Kidney glomerular epithelial cell (primary cell): Measurements from ENCODE around the gene ENO3.
A peak's percentile ranks its signal among the peaks of the same experiment; 100 is the strongest.

ENCODE experiments used
- DNase-seq: peaks from one replicate; lab custom pipeline; 2025; lab: John Stamatoyannopoulos, UW

ENO3 gene

DNA sequence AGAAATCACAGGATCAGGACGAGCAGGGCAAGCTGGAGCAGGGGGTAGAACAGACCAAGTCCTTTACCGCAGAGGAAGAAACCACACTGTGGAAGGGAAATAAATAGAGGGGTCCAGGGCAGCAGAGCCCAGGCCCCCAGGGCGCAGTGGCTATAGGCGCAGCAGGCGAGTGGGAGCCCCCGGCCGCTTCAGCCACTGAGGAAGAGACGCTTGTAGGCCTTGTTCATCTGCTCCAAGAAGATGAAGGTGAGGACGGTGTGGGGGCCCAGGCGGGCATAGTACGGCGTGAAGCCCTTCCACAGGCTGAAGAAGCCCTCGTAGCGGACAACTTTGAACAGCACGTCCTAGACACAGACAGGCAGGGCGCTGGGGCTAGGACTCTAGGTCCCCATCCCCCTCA, 13.4 kb upstream of the ENO3 start:
- DNase-seq, result no peak

DNA sequence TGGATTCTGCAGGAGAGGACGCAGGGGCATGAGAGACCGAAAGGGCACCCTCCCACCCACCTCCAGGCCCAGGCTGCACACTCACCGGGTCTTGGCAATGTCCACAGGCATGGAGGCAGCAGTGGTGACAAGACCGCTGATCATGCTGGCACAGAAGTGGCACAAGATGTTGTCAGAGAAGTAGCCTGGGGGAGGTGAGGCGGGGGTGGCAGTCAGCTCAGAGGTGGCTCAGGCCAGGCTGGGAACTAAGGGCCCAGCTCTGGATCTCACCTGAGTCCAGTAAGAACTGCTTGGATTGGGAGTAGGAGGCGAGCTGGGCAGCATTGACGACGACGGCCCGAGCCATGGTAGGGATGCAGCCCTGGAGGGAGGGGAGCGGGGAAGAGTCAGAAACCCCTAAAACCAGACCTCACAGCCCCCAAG, 12.8 kb upstream of the ENO3 start:
- DNase-seq, result no peak

DNA sequence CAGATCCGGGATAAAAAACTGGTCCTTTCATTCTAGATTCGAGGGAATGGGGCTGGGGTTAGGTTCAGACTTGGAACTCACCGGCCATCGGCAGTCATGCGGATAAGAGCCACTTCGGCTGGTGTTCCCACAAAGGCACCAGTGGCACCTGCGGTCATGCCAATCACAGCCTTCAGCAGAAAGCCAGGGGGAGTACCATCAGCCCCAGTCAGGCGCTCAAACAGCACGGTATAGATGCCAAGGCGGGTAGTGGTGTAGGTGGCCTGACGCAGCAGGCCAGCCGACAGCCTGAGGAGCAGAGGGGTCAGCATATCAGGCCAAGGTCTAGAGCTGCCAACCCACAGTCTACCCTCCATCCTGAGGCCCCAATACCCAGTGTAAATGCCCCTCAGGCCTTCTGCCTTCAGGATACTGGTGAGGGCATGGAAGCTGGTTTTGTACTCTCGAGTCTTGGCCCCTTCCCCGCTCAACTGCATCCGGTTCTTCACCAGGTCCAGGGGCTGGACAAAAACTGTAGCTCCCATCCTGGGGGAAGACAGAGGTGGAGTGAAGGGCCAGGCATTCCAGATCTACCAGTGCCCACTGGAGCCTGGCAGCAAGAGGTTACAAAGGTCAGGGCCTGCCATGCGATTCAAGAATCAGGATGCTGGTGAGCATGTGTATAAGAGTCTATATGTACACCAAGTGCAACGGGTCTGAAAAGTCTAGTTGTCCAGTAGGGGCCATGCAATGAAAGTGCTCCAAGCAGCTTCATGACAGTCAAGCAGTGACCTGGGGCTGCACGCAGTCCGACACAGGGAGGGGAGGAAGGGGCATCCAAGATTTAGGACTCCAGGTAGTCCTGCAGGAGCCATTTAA, 12.0 kb upstream of the ENO3 start:
- DNase-seq, result no peak

DNA sequence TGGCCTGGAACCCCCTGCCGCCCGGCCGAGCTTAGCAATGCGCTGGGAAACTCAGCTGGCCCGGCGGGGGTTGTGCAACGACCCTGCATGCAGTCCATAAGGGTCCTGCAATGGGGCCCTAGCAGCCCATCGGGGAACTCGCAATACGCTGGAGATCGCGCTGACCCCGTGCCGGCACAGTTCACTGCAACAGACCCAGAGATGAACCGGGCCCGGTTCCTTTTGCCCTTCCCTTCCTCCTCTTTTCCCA, 11.4 kb upstream of the ENO3 start:
- no peak for DNase-seq

DNA sequence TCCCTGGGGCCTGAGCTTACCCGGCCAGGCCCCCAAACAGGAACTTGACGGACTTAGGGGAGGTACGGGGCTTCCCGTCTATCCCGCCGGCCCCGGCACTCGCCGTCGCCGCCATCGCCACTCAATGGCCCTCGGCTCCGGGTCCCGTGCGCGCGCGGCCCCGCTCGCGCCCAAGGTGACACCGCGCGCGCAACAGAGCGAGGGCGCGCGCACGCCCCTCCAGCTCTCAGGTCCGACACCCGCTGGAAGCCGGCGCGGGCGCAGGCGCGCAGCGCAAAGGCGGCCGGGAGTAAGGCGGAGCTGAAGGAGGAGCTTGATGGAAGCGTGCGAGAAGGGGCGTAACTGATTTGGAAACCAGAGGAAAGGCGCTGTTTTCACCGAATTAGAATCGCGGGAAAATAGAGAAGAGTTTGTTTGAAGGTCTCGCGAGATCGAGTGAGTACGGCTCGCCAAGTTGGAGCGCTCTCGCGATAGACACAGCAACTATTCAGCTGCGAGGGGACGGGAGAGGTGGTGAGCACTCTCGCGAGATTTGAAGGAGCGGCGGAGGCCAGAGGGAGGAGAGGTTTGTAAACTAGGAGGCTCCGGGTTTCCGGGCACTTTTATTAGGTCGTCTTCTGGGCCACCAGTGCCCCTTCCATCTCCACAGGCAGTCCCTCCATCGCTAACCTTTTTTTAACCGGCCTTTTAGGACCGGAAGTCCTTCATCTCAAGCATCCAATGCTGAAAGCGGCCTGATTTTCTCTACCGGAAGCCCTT, 10.9 kb upstream of the ENO3 start, which contains the start of the genes RNF167 and SLC25A11:
Gene RNF167 (plus strand): TSS at position 473 of the 759 bp plus-strand sequence. CDS start 642 bp downstream, outside the sequence.
Gene SLC25A11 (minus strand): TSS at position 251 of the 759 bp plus-strand sequence. CDS start 136 bp downstream, at position 115.
- DNase-seq, result peak; percentile 98

DNA sequence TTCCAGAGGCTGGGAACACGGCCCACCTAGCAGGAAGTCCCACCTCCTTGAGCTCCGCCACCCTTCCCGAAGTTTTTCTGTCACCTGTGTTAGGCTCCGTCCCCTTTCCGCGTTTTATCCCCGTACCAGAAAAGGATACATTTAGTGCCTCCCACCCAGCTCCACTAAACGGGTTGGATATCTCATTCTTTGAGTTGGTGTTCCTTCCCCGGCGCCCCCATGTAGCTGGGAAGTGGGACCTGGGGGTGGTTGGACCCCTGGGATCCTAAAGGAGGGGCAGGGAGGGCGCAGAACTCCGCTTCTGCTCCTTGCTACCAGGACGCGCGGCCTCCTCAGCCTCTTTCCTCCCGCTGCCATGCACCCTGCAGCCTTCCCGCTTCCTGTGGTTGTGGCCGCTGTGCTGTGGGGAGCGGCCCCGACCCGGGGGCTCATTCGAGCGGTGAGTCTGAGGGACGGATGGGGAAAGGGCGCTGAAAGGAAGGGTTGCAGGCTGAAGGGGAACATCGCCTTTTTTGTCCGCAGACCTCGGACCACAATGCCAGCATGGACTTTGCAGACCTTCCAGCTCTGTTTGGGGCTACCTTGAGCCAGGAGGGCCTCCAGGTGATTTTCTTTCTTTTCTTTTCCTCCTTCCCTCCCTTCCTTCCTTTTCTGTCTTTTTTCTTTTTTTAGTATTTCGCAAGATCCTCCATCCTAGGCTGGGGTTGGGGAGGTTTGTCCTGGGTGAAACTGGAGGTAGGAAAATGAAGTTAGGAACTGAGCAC, 10.2 kb upstream of the ENO3 start:
- no peak for DNase-seq

DNA sequence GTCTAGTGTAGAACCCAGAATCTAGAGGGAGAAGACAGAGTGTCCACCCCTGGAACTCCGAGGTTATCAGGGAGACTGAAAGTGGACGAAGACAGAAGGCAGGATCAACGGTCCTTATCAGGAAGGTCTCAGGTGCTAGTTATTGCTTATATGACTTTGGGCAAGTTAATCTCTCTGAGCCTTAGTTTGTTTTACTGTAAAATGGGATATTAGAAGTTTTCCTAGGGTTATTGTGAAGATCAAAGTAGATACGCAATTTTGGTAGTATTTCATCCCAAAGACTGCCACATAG, 9.7 kb upstream of the ENO3 start:
- no peak for DNase-seq

DNA sequence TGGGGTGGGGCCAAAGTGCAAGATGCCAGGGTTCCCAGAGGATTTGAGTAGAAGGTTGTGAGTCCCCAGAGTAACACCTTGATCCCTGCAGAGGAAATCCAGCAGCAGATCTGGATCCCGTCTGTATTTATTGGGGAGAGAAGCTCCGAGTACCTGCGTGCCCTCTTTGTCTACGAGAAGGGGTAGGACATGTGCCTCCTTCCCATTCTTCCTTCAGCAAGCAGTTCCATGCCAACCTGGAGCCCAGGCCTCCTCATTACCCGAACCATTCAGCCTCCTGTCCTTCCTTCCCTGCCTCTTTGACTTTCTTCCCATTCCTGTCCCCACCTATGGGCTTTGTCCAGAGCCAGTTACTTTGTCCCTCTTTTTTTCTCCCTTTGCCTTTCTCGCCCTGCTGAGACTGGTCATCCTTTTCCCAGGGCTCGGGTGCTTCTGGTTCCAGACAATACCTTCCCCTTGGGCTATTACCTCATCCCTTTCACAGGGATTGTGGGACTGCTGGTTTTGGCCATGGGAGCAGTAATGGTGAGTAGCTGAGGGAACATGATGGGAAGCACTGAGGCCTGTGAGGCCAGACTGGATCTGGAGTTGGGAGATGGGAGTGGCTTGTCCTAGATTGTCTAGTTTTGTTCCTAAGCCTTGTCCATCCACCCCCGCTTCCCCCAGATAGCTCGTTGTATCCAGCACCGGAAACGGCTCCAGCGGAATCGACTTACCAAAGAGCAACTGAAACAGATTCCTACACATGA, 8.0 kb upstream of the ENO3 start:
- DNase-seq, result no peak

DNA sequence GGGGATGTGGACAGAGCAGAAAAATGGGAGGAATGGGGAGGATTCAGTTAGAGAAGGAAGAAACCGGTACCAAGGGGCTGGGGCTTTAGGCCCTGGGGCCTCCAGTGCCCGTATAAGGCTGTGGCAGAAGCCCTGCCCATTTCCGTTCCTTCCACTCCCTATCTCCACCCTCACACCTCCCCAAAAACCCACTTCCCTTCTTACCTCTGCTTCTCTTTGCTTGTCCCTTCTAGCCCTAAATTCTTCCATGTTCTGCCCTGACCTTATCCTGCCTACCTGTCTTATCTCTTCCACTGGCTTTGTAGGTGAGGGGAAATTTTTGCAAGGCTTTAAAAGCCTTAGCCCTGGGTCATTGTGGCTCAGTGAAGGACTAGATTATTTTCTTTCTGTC, 6.8 kb upstream of the ENO3 start:
- DNase-seq, result no peak

DNA sequence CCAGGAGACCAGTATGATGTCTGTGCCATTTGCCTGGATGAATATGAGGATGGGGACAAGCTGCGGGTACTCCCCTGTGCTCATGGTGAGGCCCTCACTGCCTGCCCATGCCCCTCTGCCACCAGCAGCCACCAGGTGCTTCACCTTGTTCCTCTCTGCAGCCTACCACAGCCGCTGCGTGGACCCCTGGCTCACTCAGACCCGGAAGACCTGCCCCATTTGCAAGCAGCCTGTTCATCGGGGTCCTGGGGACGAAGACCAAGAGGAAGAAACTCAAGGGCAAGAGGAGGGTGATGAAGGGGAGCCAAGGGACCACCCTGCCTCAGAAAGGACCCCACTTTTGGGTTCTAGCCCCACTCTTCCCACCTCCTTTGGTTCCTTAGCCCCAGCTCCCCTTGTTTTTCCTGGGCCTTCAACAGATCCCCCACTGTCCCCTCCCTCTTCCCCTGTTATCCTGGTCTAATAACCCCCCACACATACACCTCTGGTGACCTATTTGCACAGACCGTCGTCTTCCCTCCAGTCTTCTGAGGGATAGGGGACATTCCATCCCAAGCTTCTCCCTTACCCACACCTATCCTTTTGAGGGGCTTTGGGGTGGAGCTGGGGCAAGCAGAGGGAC, 6.3 kb upstream of the ENO3 start:
- DNase-seq, result no peak

DNA sequence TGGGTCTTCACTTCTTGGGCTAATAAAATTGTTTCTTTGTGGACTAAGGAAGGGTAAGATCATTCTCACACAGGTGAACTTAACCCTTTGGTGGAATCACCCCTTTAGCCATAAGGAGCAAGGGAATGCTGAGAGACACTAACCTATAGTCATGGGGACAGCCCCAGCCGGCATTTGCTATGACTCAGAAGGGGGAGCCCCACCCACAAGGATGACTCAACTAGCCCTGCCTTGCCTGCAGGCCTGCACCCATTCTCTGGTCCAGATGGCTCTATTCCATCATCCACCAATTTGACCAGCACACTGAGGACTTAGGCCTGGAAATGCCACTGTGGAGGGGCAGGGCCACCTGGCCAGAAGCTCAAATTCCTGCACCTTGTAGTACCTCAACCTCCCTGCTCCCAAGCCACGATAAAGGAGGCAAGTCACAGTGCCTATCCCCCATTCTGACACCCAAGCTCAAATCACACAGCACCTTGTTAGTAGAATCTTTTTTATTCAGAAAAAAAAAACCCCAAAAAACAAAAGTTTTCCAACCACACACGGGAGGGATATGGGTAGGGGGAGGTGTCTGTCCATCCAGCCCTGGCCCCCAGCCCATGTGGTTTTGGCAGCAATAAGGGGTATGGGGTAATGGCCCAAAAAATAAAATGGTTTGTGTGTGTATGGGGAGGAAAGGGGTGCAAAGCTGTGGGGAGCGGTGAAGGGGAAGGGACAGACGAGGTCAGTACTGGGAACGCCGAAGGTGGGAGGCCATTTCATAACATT, 5.6 kb upstream of the ENO3 start:
- DNase-seq, result peak; percentile 88

DNA sequence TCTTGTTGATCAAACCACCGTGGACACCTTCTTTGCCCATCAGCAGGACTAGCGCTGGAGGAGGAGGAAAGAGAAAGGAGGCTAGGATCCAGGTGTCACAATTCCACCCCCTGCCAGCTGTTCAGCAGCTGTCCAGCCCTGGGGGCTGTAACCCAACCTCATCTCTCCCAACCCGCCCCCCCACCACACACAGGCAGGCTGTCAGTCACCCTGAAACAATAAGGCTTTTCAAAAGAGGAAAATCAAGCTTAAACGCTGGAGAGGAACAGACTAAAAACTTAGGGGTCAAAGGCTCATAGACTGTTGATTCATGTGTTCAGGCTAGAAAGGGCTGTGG, 5.0 kb upstream of the ENO3 start:
- no peak for DNase-seq

DNA sequence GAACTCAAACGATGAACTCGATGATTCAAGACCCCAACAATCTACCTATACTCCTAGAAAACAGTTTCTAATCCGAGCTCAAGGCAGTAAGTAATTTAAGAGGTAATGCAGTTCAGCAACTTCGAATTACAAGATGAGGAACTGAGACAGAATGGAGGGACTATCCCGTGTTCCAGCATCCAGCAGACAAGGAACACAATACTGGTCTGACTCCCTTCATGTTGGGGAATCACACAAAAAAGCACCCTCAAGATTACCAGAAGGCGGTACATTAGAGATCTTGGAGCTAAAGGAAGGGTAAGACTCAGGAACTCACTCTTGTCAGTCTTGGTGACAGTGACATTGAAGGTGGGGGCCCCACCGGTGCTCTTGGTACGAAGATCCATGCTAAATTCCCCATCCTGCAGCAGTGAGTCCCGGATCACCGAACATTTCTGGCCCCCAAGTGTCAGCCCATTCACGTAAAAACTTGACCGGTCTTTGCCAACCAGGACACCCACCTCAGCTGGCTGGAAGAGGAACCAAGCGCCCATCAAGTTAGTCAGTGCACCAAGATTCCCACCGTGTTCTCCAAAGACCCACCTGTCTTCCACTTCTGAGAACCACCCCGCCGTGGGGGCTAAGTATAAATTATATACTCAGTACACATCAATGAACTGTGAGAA, 4.5 kb upstream of the ENO3 start:
- no peak for DNase-seq

DNA sequence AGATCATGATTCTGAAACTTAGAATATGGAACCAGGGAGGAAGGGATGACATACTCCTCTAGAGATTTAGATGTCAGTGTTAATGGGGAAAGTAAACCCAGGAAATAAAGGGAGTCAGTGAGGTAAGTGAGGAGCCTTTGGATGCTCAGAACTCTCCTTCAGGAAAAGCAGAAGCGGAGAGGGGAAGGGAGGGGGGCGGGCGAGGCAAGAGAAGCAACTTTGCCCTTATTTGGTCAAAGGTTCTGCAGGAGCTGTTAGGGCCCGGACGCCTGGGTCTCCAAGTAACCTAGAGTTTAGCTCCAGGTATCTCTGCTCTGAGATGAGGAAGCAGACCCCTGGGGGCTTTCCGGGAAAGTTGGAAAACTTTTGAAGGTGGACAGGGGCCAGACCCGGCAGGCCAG, 3.9 kb upstream of the ENO3 start:
- no peak for DNase-seq

DNA sequence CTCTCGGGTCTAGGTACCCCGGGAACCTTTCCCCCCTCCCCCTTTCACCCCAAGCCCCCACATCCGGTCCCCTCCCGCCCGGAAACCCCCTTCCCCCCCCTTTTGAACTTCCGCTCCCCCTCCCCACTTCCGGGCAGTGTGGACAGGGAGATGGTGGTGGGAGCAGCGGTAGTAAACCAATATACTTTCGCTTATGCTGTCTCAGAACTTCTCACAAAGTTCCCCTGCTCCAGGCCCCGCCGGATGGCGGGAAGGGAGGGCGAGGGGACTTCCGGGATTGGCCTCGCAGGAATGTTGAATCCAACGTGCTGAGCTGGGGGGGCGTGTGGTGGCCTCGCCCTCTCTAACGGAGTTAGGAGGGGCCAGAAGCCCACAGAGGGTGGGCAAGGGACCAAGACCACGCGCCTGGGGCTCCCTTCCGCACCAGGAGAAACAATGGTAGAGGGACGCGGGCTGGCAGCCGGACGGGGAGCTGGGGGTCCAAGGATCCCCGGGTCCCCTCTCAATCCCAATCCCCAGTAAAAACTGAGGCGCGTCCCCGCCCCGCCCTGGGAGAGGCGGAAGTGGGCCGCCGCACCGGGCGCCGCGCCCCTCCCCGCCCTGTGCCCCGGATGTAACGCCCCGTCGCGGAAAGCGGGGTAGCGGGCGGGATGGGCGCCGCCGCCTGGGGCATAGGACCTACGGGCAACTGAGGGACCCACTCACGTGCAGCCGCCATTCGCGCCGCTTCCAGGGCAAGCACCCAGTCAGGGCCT, 3.3 kb upstream of the ENO3 start:
- DNase-seq, result no peak

DNA sequence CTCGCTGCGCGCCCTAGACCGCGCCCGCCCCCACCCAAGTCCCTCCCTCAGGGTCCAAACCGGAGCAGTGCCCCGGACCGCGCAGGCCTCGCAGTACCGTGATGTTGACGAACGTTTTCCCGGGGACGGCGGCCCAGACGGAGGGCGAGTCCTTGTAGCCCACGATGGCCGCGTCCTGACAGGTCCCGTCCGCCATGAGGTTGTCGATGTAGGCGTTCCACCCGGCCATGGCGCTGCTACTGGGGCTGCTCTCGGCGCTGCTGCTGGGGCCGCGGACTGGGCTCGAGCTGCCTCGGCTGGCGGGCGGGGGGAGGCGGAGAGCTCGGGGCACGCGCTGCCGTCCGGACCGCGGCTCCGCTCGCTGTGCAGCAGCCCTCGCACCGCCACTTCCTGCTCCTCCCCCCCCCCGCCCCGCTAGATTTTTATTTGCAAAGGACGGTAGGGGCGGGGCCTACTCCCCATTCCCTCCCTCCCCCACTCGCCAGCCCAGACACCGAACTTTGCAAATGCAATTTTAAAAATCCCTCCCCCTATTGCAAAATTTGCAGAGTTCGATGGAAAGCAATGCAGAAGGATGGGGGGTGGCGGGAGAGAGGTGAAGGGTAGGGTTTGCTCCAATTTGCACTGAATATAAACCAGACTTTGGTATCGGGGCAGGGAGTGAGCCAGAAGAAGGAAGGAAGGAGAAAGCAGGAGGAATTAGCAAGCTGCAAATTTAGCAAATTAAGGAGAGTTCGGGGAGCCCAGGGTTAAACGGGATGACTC, 2.6 kb upstream of the ENO3 start, which contains the start of gene PFN1:
Gene PFN1 (minus strand): TSS at position 365 of the 765 bp plus-strand sequence. CDS start 136 bp downstream, at position 229.
- peak; percentile 91 for DNase-seq

DNA sequence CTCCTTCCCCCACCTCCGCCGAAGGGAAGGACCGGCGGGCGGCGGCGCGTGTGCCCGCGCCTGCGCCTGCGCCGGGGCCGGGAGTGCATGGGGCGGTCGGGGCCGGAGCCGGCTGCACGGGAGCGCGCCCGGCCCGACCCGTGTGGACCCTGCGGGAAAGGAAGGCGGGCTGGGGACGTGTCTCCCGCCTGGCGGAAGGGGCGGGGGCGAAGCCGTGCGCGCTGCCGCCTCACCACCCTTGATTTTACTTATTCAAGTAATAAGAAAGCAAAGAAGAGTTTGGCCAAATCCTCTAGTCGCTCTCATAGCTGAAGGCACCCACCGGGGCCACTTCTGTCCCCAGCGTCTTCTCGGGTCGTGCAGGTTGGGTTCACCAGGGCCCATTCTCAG, 2.0 kb upstream of the ENO3 start:
- DNase-seq, result peak; percentile 91

DNA sequence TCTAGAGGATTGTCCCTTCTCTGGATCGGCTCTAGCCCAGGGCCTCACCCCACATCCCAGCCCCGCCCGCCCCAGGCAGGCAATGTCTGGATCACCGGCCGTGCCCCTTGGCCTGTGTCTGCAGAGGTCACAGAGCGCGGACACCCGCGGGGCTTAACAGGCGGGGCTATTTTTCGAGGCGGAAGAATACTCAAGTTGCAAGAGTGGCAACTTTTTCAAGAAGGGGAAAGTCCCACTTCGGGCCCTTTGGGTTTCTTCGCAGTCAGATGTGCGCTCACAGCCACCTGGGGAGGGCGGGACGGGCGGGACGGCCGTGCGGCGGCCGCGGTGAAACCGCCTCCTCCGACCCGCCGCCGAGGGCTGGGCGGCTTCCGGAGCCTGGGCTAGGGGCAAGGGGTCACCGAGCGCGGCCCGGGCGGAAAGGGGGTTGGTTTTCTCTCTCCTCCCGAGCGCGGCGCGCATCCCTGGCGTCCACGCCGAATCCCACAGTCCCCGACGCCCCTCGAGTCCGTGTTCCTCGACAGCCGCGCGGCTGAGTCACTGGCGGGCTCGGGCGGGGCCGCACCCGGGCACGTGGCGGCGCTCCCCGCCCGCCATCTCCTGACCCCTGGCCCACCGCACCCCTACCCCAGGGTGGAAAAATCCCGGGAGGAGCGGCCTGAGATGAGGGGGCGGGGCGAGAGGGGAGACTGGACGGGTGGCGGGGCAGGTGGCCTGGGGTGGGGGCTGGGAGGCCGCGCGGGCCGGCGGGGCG, 1.4 kb upstream of the ENO3 start:
- no peak for DNase-seq
